HepG2 (cell line): ENCODE results near the gene SIN3A. TPM values are rescaled to one million over a fixed set of nuclear protein-coding genes. Genes with fewer than 3 reads are reported as not detected.
A peak's percentile ranks its signal among the peaks of the same experiment; 100 is the strongest.

ENCODE experiments used
- BCLAF1 ChIP-seq: fragments of 450-650 bp; IDR thresholded peaks from 2 replicates; pipeline ENCODE4 v1.6.1; 2017; ENCODE audit warnings: mild to moderate bottlenecking
- BRCA1 ChIP-seq: sonication (generic); formaldehyde crosslinking; IDR thresholded peaks from 2 replicates; pipeline ENCODE4 v1.4.0; 2020; ENCODE audit warnings: missing genetic modification reagents
- CHD4 ChIP-seq: fragments of 200-600 bp; sonication (generic); IDR thresholded peaks from 2 replicates; pipeline ENCODE4 v1.7.0; 2017; ENCODE audit warnings: mild to moderate bottlenecking, low read length, borderline replicate concordance
- ELF1 ChIP-seq: sonication (generic); formaldehyde crosslinking; IDR thresholded peaks from 2 replicates; pipeline ENCODE4 v1.4.0; 2020; ENCODE audit warnings: missing genetic modification reagents
- EP300 ChIP-seq, 3 experiments: sonication (generic) in 1 of 3; formaldehyde crosslinking in 1 of 3; IDR thresholded peaks; 2 replicates each; pipeline versions ENCODE4 v1.5.1 to v1.6.1; 2011 to 2020; ENCODE audit warnings: low read depth in 2 of 3, low read length in 2 of 3, borderline replicate concordance in 1 of 3, improper control_type of control experiment in 1 of 3, mild to moderate bottlenecking in 1 of 3, missing genetic modification reagents in 1 of 3, moderate library complexity in 1 of 3
- ETV5 ChIP-seq: IDR thresholded peaks from 2 replicates; pipeline ENCODE4 v1.6.1; 2018; ENCODE audit warnings: missing biosample characterization, missing genetic modification reagents, inconsistent platforms, borderline replicate concordance
- FIP1L1 ChIP-seq: fragments of 200-400 bp; formaldehyde crosslinking; IDR thresholded peaks from 2 replicates; pipeline ENCODE4 v1.6.1; 2018; ENCODE audit warnings: low read depth, mild to moderate bottlenecking, low read length, moderate library complexity, borderline replicate concordance; ENCODE audit not compliant: insufficient read depth
- FOXA3 ChIP-seq: IDR thresholded peaks from 2 replicates; pipeline ENCODE4 v1.6.1; 2016; ENCODE audit warnings: missing genetic modification reagents, missing compliant biosample characterization
- MIER3 ChIP-seq: IDR thresholded peaks from 2 replicates; pipeline ENCODE4 v1.6.1; 2016; ENCODE audit warnings: missing compliant biosample characterization, borderline replicate concordance
- MLLT10 ChIP-seq: sonication (generic); formaldehyde crosslinking; IDR thresholded peaks from 2 replicates; pipeline ENCODE4 v1.4.0; 2020; ENCODE audit warnings: missing genetic modification reagents
- MTF2 ChIP-seq: sonication (generic); formaldehyde crosslinking; IDR thresholded peaks from 2 replicates; pipeline ENCODE4 v1.5.0; 2020; ENCODE audit warnings: missing genetic modification reagents, borderline replicate concordance
- PHF8 ChIP-seq: sonication (generic); formaldehyde crosslinking; IDR thresholded peaks from 2 replicates; pipeline ENCODE4 v1.5.0; 2020; ENCODE audit warnings: missing genetic modification reagents
- SAP130 ChIP-seq: IDR thresholded peaks from 2 replicates; pipeline ENCODE4 v1.6.1; 2016; ENCODE audit warnings: low read depth
- SRSF9 ChIP-seq: fragments of 200-400 bp; formaldehyde crosslinking; IDR thresholded peaks from 2 replicates; pipeline ENCODE4 v1.6.1; 2018; ENCODE audit warnings: borderline replicate concordance, mild to moderate bottlenecking, low read depth, low read length; ENCODE audit not compliant: insufficient read depth, poor library complexity, severe bottlenecking
- SRY ChIP-seq: sonication (generic); formaldehyde crosslinking; IDR thresholded peaks from 2 replicates; pipeline ENCODE4 v1.8.0; 2022; ENCODE audit warnings: mild to moderate bottlenecking, missing genetic modification reagents
- ZNF24 ChIP-seq: fragments of 450-650 bp; IDR thresholded peaks from 2 replicates; pipeline ENCODE4 v1.6.1; 2017; ENCODE audit warnings: antibody characterized with exemption, mild to moderate bottlenecking
- ZNF3 ChIP-seq: IDR thresholded peaks from 2 replicates; pipeline ENCODE4 v1.7.0; 2017; ENCODE audit warnings: inconsistent platforms
- ZNF367 ChIP-seq: sonication (generic); formaldehyde crosslinking; IDR thresholded peaks from 2 replicates; pipeline ENCODE4 v1.4.0; 2020; ENCODE audit warnings: missing genetic modification reagents, borderline replicate concordance
- ZNF460 ChIP-seq: sonication (generic); formaldehyde crosslinking; IDR thresholded peaks from 2 replicates; pipeline ENCODE4 v1.5.1; 2020; ENCODE audit warnings: missing genetic modification reagents, mild to moderate bottlenecking, borderline replicate concordance
- ZNF672 ChIP-seq: sonication (generic); formaldehyde crosslinking; IDR thresholded peaks from 2 replicates; pipeline ENCODE4 v1.8.1; 2022; ENCODE audit warnings: missing genetic modification reagents
- ZNF674 ChIP-seq: sonication (generic); formaldehyde crosslinking; IDR thresholded peaks from 2 replicates; pipeline ENCODE4 v1.5.0; 2020; ENCODE audit warnings: low read depth, mild to moderate bottlenecking, missing genetic modification reagents
- ZNF792 ChIP-seq: IDR thresholded peaks from 2 replicates; pipeline ENCODE4 v1.6.1; 2016
- polyA plus RNA-seq, 8 experiments: library from polyadenylated mRNA; depleted of rRNA in 3 of 8; stranded (reverse) in 7 of 8; unstranded in 1 of 8; fragments of >200 nt; fragmentation: Illumina TruSeq in 4 of 8; extraction: Trizol in 4 of 8; gene quantifications; 2 replicates each; pipeline versions ENCODE4 v1.2.1 to v1.2.3, GENCODE V29; 2011 to 2016; ENCODE audit warnings: low read depth in 4 of 8, missing spikeins in 1 of 8, mixed read lengths in 1 of 8; ENCODE audit not compliant: insufficient read depth in 1 of 8
- total RNA-seq, 5 experiments: library from RNA; depleted of rRNA; stranded (reverse); fragments of >200 nt; fragmentation: Illumina TruSeq; extraction: Trizol; gene quantifications; 2 replicates each; pipeline ENCODE4 v1.2.3, GENCODE V29; 2016; ENCODE audit warnings: low read depth in 1 of 5
- TF ChIP-seq, protein P1 (sequence below): IDR thresholded peaks from 2 replicates; pipeline ENCODE4 v1.6.1; 2016; ENCODE audit warnings: low read depth, borderline replicate concordance
- TF ChIP-seq, protein P2 (sequence below): sonication (generic); formaldehyde crosslinking; IDR thresholded peaks from 2 replicates; pipeline ENCODE4 v1.4.0; 2020; ENCODE audit warnings: mild to moderate bottlenecking, missing genetic modification reagents

Gene SIN3A
- total and polyA plus RNA-seq, 2 of the 13 experiments (the other 11 are each of a cell fraction or from before 2014, with no cell fraction given): 16.1 to 28.1 TPM

- peak; percentile 40; the same call in 1 of the 2 replicates for TF ChIP-seq ELF1 (CRISPR knock-in tag)
- TF ChIP-seq ZNF674: no peak
- TF ChIP-seq ZNF367 (CRISPR knock-in tag): no peak
- no peak for TF ChIP-seq FIP1L1
- TF ChIP-seq PHF8: peak; percentile 59
- TF ChIP-seq MTF2 (CRISPR knock-in tag): no peak
- peak; percentile 28; the same call in 1 of the 2 replicates for TF ChIP-seq ETV5
- TF ChIP-seq ZNF792 (CRISPR knock-in tag): no peak
- TF ChIP-seq, protein P1, sequence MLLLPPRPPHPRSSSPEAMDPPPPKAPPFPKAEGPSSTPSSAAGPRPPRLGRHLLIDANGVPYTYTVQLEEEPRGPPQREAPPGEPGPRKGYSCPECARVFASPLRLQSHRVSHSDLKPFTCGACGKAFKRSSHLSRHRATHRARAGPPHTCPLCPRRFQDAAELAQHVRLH (CRISPR knock-in tag): peak; percentile 15; the same call in 1 of the 2 replicates
- no peak for TF ChIP-seq SRSF9
- TF ChIP-seq EP300 (IDR thresholded peaks at IDR 0.05; ENCODE audit: low read depth in 2 of 2, low read length in 2 of 2): no peak
- no peak for TF ChIP-seq EP300 (CRISPR knock-in tag; IDR thresholded peaks at IDR 0.05; ENCODE audit: borderline replicate concordance)
- TF ChIP-seq FOXA3 (CRISPR knock-in tag): 0 out of 2 replicates have a peak, but pooled peaks have one; percentile 31
- no peak for TF ChIP-seq MLLT10
- TF ChIP-seq ZNF3 (CRISPR knock-in tag): 0 out of 2 replicates have a peak, but pooled peaks have one; percentile 32
- no peak for TF ChIP-seq CHD4
- peak; percentile 57; the same call in 1 of the 2 replicates for TF ChIP-seq BRCA1
- TF ChIP-seq MIER3 (CRISPR knock-in tag): no peak
- TF ChIP-seq SAP130 (CRISPR knock-in tag): peak; percentile 71
- no peak for TF ChIP-seq ZNF672 (CRISPR knock-in tag)
- no peak for TF ChIP-seq ZNF24
- no peak for TF ChIP-seq BCLAF1
- TF ChIP-seq, protein P2, sequence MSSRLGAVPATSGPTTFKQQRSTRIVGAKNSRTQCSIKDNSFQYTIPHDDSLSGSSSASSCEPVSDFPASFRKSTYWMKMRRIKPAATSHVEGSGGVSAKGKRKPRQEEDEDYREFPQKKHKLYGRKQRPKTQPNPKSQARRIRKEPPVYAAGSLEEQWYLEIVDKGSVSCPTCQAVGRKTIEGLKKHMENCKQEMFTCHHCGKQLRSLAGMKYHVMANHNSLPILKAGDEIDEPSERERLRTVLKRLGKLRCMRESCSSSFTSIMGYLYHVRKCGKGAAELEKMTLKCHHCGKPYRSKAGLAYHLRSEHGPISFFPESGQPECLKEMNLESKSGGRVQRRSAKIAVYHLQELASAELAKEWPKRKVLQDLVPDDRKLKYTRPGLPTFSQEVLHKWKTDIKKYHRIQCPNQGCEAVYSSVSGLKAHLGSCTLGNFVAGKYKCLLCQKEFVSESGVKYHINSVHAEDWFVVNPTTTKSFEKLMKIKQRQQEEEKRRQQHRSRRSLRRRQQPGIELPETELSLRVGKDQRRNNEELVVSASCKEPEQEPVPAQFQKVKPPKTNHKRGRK (CRISPR knock-in tag): no peak
- TF ChIP-seq ZNF460 (CRISPR knock-in tag): no peak
- 0 out of 2 replicates have a peak, but pooled peaks have one; percentile 57 for TF ChIP-seq SRY (CRISPR knock-in tag)
Measured at GRCh38 chr15:75455982-75456531, 4.6 kb upstream of the SIN3A start (continued).
